CD4-positive, alpha-beta T cell treated with Interleukin-10 for 1 hour (primary cell): ENCODE results near the gene UQCC5.

ENCODE experiments used
- DNase-seq: peaks from one replicate; pipeline ENCODE4 v3.0.0-alpha.2; 2020

UQCC5 gene

DNA sequence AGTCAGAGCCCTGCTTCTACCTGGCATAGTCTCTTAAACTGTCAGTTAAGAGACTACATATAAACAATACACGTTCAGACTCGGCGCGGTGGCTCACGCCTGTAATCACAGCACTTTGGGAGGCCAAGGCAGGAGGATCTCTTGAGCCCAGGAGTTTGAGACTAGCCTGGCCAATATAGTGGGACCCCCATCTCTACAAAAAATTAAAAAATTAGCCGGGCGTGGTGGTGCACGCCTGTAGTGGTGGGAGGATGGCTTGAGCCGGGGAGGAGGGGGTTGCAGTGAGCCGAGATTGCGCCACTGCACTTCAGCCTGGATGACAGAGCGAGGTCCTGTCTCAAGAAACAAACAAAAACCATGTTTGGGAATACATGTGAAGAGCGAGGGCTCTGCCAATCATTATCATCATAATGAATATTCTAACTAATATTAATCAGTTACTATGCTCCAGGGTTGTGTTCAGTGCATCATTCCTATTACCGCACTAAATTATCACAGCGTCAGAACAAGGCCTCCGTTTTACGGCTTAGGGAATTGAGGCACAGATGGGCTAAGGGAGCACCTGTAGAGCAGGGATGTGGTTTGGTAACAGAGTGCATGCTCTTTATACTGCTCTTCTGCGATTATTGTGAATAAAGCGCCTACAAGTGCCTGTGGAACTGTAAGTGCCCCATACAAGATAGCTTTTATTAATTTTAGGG lies 844 bp upstream of the UQCC5 start:
- no peak for DNase-seq

DNA sequence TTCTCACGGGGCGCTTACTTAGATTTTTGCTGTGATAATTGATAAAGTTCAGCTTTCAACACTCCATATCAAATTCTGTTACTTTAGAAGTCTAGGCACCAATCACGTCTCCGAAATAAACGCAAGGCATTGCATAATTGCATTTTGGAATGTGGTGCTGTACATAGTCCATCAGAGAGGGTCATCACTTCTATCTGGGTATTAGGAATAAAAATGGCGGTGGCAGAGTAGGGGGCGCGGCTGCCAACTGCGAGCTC lies 365 bp upstream of the UQCC5 start:
- DNase-seq: no peak

DNA sequence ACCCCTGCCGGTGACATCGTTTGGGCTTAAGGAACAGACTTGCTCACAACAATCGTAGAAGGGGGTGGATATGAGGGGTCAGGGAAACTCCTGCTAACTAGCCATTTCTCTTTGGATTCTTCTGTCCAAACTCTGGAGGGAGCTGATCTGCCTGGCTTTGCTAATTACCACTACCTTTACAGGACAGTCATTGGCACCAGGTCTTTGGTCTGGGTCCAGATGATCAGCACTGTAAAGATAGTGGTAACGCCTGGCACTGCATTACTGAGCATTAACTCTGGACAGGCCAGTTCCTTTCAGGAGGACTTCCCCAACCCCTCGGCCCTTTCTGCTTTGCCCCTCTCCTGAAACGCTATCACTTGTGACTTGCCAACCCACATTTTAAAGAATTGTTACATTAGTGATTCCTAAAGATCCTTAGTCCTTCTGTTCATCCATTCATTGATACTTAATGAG lies 788 bp downstream of the UQCC5 start:
- DNase-seq: no peak

DNA sequence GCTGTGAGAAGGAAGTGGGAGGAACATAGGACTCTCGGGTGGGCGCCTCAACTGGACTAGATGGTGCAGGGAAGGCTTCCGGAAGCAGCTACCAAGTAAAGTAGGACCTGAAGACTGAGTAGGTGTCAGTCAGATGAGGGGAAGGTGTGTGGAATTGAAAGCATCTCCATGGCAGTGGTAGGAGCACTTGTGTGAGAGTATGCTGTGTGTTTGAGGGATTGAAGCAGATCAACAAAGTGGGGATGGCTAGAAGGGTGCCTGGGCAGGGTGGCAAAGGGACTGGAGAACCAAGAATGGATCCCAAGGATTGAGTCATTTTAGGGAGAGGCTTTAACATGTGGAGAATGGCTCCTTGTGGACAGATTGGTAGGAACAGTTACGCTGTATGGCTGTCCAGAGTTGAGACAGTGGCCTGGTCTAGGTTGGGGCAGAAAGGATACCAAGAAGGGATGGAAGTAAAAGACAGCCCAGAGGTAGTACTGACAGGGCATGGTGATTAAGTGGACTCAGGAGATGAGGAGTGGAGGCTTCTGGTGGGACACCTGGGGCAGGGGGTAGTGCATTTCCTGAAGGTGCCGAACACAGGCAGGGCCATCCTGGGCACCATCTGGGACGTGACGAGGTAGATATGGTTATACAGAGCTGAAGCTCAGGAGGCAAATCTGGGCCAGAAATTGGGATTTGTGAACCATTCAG lies 1.5 kb downstream of the UQCC5 start:
- DNase-seq: no peak

DNA sequence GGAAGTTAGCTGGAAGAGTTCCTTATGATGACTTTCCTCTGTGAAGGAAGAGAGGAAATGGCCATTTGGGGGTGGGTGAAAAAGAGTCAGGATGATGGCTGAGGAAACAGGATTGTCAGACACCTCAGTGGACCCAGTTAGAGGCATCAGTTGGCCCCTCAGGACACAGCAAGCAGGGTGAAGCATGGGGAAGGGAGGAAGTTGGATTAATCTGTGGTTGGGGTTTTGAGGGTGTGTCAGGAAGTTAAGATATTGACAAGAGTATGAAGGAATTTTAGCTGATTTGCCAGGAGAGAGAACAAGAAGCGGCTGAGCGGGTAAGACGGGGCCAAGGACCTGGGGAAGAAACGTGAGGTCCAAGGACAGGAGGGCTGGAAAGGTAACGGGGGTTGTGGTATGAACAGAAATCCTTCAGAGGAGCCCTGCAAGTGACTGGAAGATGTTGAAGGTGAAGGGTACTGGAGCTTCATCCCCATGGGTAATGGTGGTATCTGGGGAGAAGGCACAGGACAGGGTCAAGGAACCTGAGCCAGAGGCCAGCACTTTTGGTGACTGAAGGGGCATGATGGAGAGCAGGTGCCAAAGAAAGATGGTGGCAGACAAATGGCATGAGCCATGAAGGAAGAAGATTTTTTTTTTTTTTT lies 2.7 kb downstream of the UQCC5 start:
- no peak for DNase-seq

DNA sequence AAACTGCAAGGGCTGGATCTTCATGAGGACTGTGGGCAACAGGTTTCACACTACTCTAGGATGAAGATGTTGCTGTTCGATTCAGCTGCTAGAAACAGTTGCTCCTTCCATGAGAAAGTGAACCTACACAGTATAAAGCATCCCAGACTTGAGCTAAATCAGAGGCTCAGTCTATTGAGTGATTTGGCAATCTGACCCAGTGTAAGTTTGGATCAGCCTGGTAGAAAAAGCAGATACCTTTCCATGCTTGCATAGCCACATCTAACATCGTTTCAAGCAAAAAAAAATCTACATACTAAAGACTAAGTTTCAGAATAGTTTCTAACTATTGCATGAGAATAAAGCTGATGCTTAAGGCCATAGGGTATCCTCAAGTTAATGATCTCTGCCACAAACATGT lies 4.6 kb downstream of the UQCC5 start:
- no peak for DNase-seq

DNA sequence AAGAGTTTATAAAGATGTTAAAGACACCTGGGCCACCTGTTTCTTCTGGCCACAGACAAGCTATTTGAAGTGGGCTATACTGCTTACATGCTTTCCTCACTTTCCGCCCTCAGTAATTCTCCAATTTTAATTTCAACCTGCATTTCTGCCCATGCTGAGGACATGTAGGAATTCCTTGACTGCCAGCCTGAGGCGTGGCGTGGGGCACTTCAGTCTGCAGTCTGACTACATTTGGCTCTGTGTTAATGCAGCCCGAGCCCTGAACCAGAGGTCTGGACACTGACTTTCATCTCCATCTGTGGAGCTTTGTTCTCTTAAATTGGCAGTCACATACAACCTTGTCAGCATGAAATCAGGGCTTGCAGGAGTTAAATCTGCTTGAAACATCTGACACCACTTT lies 8.5 kb downstream of the UQCC5 start:
- no peak for DNase-seq

DNA sequence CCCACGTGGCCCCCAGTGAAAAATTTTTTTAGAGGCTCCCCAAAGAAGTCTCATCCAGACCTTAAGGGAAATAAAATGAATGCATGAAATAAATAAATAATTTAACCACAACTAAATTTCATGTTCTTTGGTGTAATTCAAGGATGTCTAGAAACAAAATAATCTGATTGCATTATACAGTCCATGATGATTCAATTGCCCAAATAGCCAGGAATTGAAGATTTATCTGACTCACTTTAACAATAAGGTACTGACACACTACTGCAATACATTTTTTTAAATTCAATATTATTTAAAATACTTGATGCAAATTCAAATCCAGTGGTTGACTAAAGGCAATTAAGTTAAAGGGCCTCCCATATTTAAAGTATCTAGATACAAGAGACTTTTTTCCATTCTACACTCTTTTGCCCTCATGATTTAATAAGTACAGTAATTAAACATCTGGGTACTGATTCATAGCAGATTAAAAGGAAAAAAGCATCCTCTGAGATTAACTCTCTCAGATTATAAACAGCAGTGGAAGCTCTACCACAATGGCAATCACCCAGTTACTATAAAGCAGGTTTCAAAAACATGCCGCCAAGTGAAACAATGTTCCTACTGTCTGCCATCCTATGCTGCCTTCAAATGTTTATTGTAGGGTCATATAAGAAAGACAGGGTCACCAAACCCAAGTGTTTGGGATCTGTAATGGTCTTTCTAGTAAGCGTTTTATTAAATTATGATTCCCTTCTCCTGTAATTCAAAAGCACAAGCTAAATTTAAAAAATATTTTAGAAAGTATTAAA lies 9.9 kb downstream of the UQCC5 start:
- no peak for DNase-seq

DNA sequence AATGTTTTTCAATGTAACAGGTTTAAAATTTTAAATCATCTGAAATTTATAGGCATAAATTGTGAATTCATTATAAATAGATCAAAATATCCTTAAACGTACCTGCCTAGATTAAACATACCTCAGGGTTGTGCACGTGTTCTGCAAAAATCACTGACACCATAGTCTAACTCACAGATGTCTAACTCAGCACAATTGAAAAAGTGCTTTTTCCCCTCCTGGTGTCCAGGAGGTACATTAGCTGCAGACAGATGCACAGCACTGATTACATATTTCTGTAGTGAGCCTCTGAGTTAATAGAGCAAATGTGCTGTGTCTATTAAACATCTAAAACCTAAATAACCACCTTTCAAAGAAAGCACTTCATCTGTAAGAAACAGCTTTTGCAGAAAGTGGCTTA lies 10.7 kb downstream of the UQCC5 start:
- no peak for DNase-seq

DNA sequence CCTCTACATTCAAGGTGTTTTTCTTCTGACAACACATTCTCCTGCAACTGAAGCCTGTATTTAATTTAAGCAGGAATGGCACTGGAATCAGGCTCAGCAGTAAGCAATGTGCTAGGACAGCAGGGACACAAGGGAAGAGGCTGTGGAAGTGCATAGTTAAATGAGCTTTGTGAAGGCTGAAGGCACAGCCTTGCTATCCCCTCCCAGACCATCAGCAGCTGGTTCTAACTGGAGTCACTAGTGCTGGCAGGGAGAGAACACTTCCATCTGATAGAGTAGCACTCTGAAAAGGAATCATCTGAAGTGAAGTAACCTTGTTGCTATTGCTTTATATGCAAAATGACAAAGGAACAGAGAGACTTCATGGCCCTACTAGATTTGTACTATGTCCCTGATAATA lies 14.7 kb downstream of the UQCC5 start:
- DNase-seq: no peak

DNA sequence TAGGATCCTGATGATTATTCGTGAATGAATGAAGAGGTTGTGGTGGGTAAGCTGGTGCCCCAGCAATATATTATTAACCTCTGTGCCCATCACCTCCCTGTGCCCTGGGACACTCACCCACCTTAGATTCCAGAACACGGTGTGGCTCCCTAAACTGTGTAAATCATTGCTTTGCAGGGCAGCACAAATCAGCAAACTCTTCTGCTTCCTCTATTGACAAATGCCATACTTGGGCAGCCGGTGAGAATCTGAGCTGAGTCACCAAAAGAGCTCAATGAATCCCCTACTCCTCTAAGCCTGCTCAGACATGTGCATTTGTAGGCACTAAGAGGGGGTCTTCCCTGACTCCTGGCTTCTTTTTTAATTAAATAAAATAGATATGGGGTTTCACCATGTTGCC lies 15.7 kb downstream of the UQCC5 start:
- DNase-seq: no peak

DNA sequence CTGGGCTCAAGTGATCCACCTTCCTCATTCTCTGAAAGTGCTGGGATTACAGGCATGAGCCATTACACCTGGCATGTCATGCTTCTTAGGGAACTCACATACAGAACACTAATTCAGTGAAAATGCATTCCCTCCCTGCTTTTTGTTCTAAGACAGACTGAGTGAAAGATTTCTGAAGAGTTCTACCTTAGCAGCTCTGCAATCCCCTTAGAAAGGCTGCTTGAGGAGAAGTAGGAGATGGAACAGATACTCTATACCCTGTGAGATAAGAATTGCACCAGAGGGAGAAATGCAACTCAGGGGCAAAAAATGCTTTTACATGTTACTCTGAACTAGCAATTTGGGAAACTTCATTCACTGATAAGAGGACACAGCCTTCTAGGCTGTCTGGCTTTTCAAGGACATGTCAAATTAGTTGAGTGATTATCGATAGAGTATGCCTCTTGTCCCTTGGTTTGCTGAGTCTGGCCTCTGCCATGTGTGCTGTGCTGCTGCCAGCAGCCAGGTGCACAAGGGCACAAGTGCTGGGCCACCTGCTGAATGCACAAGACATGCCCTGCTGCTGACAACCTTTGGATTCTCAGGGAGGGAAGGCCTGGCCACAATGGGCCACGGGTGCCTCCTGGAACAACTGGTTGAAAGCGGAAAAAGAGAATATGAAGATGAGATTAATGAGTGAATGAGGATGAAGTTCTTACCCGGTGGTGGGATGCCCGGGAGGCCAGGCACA lies 17.8 kb downstream of the UQCC5 start:
- DNase-seq: no peak

DNA sequence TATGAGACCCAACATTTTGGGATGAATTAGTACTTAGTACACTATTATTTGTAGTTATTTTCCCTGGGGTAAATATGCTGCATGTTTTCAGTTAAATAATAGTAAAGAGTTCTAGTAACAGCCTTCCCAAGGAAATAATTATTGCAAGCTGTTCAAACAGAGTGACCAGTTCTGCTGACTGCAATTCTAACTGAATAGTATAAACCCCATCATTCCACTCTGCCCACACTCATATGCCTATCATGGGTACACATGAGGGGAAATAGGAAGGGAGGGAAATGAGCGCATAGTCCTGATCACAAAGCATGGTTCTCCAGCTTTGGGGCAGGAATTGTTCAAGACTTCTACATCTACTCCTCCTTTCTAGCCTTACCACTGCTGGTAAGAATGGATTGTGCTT lies 18.7 kb downstream of the UQCC5 start:
- DNase-seq: no peak

DNA sequence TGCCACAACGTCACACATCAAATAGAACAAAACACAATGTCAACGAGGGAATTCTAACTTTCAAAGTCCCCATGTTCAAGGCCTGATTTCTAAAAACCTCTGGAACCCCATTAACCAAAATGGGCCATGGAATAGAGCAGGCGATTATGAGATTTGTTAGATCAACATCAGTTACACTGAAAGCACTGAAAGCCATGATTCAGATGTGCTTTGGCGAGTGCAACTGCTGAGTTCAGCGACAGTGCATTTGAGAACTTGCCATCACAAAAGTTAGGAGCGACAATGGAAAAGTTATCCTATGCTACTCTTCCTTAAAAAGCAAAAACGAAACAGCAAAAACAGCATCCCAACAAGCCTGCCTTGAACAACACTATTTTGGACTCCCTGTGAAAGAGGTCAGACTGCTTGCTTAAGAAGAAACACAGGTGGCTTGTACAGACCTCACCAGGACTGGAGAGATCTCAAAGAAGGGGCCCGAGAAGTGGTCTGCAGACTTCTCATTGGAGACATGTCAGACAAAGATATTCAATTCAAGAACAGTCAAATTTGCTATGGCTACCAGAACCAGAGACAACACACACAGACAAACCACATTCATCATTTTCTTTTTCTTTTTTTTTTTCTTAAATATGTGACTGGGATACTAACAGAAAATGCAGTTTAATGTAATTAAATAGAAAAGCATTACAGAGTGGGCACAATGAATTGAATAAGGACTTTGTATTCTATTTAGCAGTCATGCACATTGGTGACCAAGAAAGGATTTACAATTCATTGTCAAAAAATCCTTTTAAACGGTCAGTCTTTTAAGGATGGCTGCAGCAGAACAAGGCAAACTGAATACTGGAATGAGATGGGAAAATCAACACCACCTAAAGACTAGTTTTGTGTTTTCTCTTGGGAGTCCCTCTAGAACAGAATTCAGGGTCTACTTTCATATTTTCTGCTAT lies 20.9 kb downstream of the UQCC5 start:
- DNase-seq: no peak

DNA sequence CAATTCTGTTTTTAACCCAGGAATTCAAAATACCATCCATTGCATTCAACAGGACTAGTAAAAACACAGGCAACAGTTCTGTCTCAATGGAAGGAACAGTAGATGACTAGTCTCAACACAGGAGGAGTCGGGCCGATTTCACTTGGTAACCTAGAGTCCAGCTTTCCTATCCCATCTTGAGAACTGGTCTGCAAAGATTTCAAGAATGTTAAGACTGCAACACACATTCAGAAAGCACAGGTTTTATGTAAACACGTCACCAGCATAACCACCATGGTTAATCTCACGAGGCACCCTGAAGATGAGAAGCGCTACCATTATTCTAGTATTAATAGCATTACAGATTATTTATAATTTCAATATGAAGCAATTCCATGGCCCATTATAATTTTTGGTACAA lies 22.0 kb downstream of the UQCC5 start:
- no peak for DNase-seq

DNA sequence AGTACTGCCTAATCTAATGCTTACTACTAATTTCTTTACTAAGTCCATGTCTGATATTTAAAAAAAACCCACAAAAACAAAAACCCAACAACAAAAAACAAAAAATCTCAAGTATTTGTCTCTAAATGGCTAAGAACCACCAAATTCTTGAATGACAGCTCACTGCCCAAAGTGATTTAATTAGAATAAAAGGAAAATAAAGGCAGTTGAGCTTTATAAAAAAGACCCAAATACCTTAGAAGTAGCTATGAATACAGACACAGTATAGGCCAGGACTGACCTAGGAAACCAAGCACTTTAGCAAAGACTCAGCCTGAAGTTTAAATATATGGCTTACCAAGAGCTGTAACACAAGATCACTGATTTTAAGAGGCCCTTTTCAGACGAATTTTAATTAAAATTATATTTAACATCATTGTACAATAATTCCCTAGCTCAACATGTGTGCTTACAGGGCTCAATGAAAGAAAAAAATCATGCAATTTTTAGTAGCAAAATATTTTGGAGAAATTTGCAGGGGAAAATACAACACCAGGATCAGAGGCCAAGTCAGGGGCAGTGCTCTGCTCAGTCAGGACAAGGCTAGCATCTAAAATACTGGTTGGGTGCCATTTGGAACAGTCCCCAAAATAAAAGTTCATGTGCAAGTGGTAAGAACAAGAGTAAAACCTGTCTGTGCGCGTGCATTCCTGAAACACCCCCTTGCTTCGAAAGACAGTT lies 24.8 kb downstream of the UQCC5 start:
- DNase-seq: no peak

DNA sequence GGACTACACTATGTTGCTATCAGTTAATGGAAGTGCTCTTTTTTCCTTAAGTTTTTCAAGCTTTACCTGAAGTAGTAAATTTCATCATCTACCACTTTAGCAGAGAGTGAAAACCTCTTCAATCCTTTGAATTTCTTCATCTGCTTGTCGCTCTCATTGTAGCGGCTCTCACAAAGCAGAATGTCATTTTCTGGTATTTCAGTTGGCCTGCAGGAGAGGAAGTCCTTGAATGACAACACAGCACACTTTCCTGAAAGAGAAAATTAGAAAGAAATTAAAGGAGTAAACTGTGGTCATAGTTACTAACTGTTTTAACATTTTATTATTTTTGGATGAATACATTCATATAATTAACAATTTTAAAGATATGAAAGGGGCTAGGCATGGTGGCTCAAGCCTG lies 27.6 kb downstream of the UQCC5 start:
- DNase-seq: no peak

DNA sequence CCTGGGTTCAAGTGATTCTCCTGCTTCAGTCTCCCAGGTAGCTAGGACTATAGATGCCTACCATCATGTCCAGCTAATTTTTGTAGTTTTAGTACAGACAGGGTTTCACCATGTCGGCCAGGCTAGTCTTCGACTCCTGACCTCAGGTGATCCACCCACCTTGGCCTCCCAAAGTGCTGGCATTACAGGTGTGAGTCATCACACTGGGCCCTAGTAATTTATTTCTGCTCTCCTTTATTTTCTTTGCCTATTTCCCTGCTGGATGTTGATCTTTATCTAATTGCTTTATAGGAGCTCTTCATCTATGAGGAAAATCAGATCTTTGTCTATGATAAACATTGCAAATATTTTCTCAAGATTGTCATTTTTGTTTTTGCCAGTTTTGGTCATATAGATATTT lies 31.7 kb downstream of the UQCC5 start:
- DNase-seq: no peak

DNA sequence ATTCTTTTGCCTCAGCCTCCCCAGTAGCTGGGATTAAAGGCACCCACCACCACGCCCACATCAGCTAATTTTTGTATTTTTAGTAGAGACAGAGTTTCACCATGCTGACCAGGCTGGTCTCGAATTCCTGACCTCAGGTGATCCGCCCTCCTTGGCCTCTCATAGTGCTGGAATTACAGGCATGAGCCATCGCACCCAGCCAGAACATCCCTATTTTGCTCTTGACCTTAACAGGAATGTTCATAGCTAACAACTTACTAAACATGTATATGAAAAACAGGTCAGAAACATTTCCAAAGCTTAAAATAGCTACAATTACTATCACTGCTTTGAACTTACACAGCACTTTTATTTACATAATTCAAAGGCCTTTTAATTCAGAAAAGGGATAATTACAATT lies 33.7 kb downstream of the UQCC5 start:
- no peak for DNase-seq

DNA sequence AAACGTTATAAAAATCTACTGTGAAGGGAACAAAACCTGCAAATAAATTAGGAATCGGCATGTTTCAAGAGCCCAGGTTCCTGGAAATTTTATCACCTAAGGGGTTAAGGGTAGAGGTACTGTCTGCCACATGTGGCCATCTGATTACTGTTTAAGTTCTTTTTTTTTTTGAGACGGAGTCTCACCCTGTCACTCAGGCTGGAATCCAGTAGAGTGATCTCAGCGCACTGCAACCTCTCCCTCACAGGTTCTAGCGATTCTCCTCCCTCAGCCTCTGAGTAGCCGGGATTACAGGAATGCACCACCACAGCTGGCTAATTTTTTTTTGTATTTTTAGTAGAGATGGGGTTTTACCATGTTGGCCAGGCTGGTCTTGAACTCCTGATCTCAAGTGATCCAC lies 35.8 kb downstream of the UQCC5 start:
- no peak for DNase-seq
